NCI-H2107 (cell line): ENCODE measurements around the gene THOP1.

Experiments used
- DNase-seq: peaks from one replicate; lab custom pipeline; 2025; lab: John Stamatoyannopoulos, UW

The THOP1 gene

DNA sequence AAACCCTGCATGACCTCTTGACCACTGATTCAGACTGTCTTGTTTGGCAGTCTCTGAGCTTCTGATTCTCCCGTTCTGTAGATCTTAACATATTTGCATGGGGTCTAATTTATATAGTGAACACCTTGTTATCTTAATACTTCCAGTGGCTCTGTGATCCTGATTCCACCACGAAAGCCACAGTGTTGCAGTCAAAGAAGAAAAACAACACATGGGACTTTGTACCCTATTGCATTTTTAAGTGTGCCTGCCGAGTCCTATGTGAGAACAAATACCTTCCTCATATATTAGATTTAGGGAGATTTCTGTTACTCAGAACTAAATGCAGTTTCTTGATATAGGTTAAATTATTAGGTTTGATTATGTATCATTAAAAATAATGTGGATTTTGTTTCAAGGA lies 69.5 kb downstream of the THOP1 start:
- no peak for DNase-seq

- no peak for DNase-seq
Measured at GRCh38 chr19:2856457-2857050, 71.3 kb downstream of the THOP1 start.

DNA sequence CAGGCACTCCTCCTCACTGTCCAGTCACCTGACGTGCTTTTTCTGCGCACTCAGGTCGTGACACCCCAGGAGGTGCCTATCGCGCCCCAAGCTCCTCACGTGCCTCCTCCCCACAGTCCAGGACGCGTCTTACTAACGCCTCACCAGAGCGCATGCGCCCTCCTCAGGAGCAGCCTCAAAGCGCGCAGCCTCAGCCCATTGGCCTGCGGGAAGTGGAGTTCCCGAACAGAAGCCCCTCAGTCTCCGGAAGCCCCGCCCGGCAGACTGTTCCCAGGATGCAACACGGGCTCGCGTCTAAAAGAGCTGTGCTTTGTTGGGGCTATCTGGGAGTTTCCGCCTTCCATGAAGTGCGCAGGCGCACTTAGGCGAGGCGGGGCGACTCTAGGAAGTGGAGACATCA lies 73.6 kb downstream of the THOP1 start:
- DNase-seq = no peak

DNA sequence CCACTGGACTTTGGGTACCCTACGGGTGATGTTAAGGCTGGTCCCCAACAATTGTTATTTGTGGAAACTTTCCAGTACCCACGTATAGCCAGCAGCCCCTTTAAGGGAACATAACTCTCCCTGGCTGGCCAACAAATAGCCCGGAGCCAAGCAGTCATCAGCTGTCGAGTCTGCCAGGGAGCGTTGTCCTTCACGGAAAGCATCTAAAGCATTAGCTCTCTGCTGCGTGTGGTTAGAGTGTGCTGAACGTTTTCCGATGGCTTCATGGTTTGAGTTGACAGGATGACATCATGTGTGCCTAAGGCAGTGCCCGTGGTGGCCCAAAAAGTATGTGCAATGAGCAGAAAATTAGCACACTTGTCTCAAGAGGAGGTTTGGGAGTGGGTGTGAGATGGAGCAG lies 78.5 kb downstream of the THOP1 start:
- DNase-seq = no peak
